GM18870 (cell line): ENCODE results near the gene CDH11.

ENCODE experiments used
- ATAC-seq: cut with Tn5 transposase; IDR thresholded peaks from one replicate; pipeline ENCODE4 v1.9.1; 2021; ENCODE audit warnings: moderate library complexity; ENCODE audit not compliant: unreplicated experiment

The CDH11 gene

GRCh38 chr16:65071433-65072311, 50.2 kb downstream of the CDH11 start:
- no peak for ATAC-seq

- no peak for ATAC-seq
Measured at GRCh38 chr16:65070831-65071432, 50.9 kb downstream of the CDH11 start.

- no peak for ATAC-seq
Measured at GRCh38 chr16:65069766-65070165, 52.1 kb downstream of the CDH11 start.

GRCh38 chr16:65069065-65069464, 52.8 kb downstream of the CDH11 start:
- ATAC-seq, result no peak

GRCh38 chr16:65068151-65068740, 53.6 kb downstream of the CDH11 start:
- no peak for ATAC-seq

- ATAC-seq, result no peak
Measured at GRCh38 chr16:65066651-65067050, 55.2 kb downstream of the CDH11 start.

- ATAC-seq, result no peak
Measured at GRCh38 chr16:65065031-65065430, 56.8 kb downstream of the CDH11 start.

GRCh38 chr16:65064131-65064530, 57.7 kb downstream of the CDH11 start:
- no peak for ATAC-seq

GRCh38 chr16:65062736-65063583, 58.9 kb downstream of the CDH11 start:
- ATAC-seq, result no peak

- ATAC-seq, result no peak
Measured at GRCh38 chr16:65061935-65062518, 59.8 kb downstream of the CDH11 start.

- ATAC-seq, result no peak
Measured at GRCh38 chr16:65061263-65061662, 60.6 kb downstream of the CDH11 start.

GRCh38 chr16:65059406-65059980, 62.4 kb downstream of the CDH11 start:
- ATAC-seq, result no peak

GRCh38 chr16:65057184-65057583, 64.7 kb downstream of the CDH11 start:
- no peak for ATAC-seq

GRCh38 chr16:65054457-65054856, 67.4 kb downstream of the CDH11 start:
- no peak for ATAC-seq

GRCh38 chr16:65049679-65050078, 72.2 kb downstream of the CDH11 start:
- no peak for ATAC-seq

GRCh38 chr16:65045961-65046360, 75.9 kb downstream of the CDH11 start:
- no peak for ATAC-seq

GRCh38 chr16:65044873-65045272, 77.0 kb downstream of the CDH11 start:
- no peak for ATAC-seq

GRCh38 chr16:65044026-65044425, 77.8 kb downstream of the CDH11 start:
- ATAC-seq, result no peak

- no peak for ATAC-seq
Measured at GRCh38 chr16:65042438-65043365, 79.2 kb downstream of the CDH11 start.
